Spinal cord (tissue), 10 donors: Measurements from ENCODE around the gene WBP1. TPM values are rescaled to one million over a fixed set of nuclear protein-coding genes. Genes with fewer than 3 reads are reported as not detected.
"Not testable (repeated sequence)": the region's sequence is repeated elsewhere in the genome, so short reads cannot be mapped to it uniquely, and the experiment has no call there.

Source experiments
- DNase-seq, 6 donors: peaks; one replicate each; pipeline versions ENCODE4 v3.0.0 to v3.0.0-alpha.2; 2013 to 2015; ENCODE audit warnings: low spot score in 6 of 6, low read depth in 4 of 6
- H3K27ac ChIP-seq: one replicate; pipeline ENCODE4 v1.5.1; 2013; ENCODE audit warnings: low read depth, low read length, control low read depth
- H3K27me3 ChIP-seq: one replicate; pipeline ENCODE4 v1.6.1; 2013; ENCODE audit warnings: low read length; ENCODE audit not compliant: control insufficient read depth, insufficient read depth
- H3K36me3 ChIP-seq: one replicate; pipeline ENCODE4 v1.6.1; 2013; ENCODE audit warnings: low read length; ENCODE audit not compliant: control insufficient read depth, insufficient read depth
- H3K4me1 ChIP-seq: one replicate; pipeline ENCODE4 v1.6.1; 2013; ENCODE audit warnings: low read length; ENCODE audit not compliant: control insufficient read depth, insufficient read depth
- H3K4me3 ChIP-seq: one replicate; pipeline ENCODE4 v1.5.1; 2013; ENCODE audit warnings: low read depth, low read length, control low read depth
- H3K9me3 ChIP-seq: one replicate; pipeline ENCODE4 v1.6.1; 2013; ENCODE audit warnings: low read length; ENCODE audit not compliant: control insufficient read depth, insufficient read depth
- WGBS: methylation state at CpG from one replicate; pipeline ENCODE4 v1.1.5; 2013; ENCODE audit warnings: missing lambda C conversion rate; ENCODE audit not compliant: insufficient coverage; 5-methylcytosine and 5-hydroxymethylcytosine counted together
- polyA plus RNA-seq, 2 donors: library from polyadenylated mRNA; unstranded; fragments of 120-200 nt; gene quantifications; one replicate each; pipeline ENCODE4 v1.2.1, GENCODE V29; 2013; ENCODE audit not compliant: insufficient read length in 2 of 2
- total RNA-seq, 2 donors: library from RNA; depleted of rRNA in 1 of 2; stranded (reverse); fragments of 120-200 nt in 1 of 2; fragments of >200 nt in 1 of 2; gene quantifications; one replicate each; pipeline versions ENCODE4 v1.2.3 to v1.2.4, GENCODE V29; 2013 to 2014
- donor health status: healthy.

Gene WBP1
- total and polyA plus RNA-seq, 4 donors, result 25.8 to 140 (median 98.2) TPM

DNA sequence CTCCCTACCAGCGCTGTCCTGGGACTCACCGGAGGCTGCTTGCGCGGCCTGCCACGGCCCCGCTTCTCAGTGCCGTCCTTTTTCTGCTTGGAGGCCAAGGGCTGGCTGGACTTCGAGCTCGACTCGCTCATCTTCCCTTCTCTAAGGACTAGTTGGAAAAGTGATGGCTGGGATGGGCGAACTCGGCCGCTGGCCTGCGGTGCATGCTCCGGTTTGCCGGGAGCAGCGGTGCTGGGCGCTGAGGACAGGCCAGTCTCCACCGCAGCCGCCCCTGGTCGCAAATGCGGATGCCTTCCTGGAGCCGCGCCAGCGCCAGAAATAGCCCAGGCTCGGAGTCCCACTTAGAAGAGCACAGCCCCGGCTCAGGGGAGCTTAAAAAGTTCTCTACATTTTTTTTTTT lies 39.9 kb upstream of the WBP1 start:
- Histone ChIP-seq H3K27me3 (peaks cover 3% of the 10 kb centered on the region), H3K36me3 (peaks cover 12% of the 10 kb centered on the region), H3K4me3 (no peak overlapping the region), H3K4me1 (peaks cover 51% of the 10 kb centered on the region), H3K9me3 (no peaks in the 10 kb centered on the region), H3K27ac (no peak overlapping the region)
- WGBS, result 84% methylated on average over 17 of the region's 27 CpGs
- no peak for DNase-seq

DNA sequence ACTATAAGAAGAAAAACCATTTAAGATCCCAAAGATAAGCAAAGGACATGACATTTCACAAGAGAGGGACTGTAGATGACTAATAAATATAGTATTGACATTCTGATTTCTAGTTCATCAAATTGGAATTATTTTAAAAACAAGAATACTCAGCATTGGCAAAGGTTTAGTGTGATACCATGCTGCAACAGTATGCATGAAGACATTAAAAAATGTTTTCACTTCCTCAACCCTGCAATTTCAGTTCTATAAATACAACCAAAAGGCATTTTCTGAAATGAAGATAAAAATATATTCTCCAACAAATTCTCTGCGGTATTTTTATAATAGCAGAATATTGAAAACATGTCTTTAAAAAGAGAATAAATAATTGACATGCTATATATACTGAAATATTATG lies 38.9 kb upstream of the WBP1 start:
- Histone ChIP-seq H3K4me1 (peaks cover 45% of the 10 kb centered on the region), H3K27ac (no peak overlapping the region), H3K36me3 (peaks cover 11% of the 10 kb centered on the region), H3K9me3 (no peaks in the 10 kb centered on the region), H3K4me3 (no peak overlapping the region), H3K27me3 (peaks cover 3% of the 10 kb centered on the region)
- DNase-seq, result no peak
- no CpG with 5 or more reads among the region's 1 CpG for WGBS

DNA sequence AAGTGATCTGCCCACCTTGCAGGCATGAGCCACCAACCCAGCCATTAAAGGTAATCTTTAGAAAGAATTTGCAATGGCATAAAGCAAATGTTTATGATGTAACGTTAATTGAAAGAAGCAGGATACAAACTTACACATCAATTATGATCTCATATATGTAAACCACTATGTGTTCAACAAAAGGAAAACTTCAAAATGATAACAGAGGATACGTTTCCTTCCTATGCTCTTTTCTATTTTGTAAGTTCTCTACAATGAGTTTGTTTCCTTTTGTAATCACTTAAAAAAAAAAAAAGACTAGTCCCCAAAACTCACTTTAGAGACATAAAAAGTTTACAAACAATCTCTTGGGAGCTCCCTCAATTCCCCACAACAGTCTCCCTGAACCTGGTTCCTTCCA lies 38.2 kb upstream of the WBP1 start:
- Histone ChIP-seq H3K27me3 (peaks cover 3% of the 10 kb centered on the region), H3K36me3 (peaks cover 12% of the 10 kb centered on the region), H3K4me1 (peaks cover 38% of the 10 kb centered on the region), H3K4me3 (no peak overlapping the region), H3K27ac (no peak overlapping the region), H3K9me3 (no peaks in the 10 kb centered on the region)
- DNase-seq, result no peak
- no CpG with 5 or more reads among the region's 2 CpGs for WGBS

DNA sequence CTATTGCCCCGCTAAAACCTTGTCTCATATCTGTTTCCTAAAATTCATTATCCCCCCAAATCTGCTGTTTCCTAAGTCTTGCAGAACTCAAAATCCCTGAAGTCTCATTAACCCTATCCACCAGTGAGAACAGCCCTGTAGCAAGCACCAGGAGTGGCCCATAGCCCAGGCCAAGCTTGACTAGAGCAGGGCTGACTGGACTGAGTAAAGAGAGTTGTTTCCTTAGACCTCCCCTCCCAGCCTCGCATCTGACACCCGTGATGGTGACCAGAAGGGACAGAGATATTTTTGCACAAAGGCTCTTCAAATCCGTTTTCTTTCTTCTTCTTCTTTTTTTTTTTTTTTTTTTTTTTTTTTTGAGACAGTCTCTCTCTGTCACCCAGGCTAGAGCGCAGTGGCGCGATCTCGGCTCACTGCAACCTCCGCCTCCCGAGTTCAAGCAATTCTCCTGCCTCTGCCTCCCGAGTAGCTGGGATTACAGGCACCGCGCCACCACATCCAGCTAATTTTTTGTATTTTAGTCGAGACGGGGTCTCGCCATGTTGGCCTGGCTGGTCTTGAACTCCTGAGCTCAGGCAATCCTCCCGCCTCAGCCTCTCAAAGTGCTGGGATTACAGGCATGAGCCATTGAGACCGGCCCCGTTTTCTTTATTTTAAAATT lies 37.7 kb upstream of the WBP1 start:
- WGBS, result 84% methylated on average over 14 of the region's 19 CpGs

DNA sequence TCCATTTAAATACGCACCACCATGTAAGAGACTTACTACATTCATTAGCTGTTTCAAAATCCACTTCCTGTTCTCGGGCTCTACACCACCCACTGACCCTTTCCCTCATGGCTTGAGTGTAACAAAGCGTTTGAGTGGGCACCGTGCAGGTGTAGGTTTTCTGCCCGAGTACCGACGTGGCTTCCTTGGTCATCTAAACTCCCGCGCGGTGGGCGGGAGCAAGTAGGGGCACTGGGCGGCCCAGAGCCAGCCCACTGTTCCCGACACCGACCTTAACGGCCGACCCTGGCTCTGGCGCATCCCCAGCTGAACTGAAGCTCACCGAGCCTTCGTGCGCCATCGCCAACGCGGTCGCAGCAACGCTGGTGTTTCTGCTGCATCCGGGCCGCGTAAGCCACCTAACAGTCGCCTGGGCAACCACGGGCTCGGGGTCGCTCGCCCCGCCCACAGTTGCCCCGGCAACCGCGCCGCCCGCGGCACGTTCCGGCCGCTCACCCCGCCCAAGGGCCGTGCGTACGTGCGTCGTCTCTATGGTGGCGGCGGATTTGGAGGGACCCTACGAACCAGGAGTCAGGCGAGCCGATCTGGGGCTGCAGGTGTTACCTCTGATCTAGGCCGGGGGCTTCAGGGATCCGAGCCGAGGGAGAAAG lies 36.9 kb upstream of the WBP1 start, which contains the start of the genes C2orf81 and WDR54:
C2orf81 (minus strand) TSS at position 399 of the 650 bp plus-strand sequence; CDS start at position 340, 59 bp downstream.
WDR54 (plus strand) TSS at position 510 of the 650 bp plus-strand sequence. CDS start 424 bp downstream, outside the sequence.
- peak; percentile 80 to 97 (median 84) for DNase-seq
- Histone ChIP-seq H3K4me3 (peak within 1 kb of the TSS; percentile 86), H3K27ac (peak within 1 kb of the TSS; percentile 67), H3K36me3 (peaks cover 22% of the 10 kb centered on the region), H3K27me3 (no peaks in the 10 kb centered on the region), H3K4me1 (peaks cover 25% of the 10 kb centered on the region), H3K9me3 (no peaks in the 10 kb centered on the region)
- WGBS, result under 1% methylated on average over 56 of the region's 57 CpGs

More for the DNA sequence above, 37.7 kb upstream of the WBP1 start:
- Histone ChIP-seq H3K36me3 (peaks cover 18% of the 10 kb centered on the region), H3K4me3 (peak overlapping the region; percentile 86), H3K4me1 (peaks cover 33% of the 10 kb centered on the region)
- H3K27ac ChIP-seq, DNase-seq, H3K9me3 ChIP-seq, H3K27me3 ChIP-seq: not testable (repeated sequence)

DNA sequence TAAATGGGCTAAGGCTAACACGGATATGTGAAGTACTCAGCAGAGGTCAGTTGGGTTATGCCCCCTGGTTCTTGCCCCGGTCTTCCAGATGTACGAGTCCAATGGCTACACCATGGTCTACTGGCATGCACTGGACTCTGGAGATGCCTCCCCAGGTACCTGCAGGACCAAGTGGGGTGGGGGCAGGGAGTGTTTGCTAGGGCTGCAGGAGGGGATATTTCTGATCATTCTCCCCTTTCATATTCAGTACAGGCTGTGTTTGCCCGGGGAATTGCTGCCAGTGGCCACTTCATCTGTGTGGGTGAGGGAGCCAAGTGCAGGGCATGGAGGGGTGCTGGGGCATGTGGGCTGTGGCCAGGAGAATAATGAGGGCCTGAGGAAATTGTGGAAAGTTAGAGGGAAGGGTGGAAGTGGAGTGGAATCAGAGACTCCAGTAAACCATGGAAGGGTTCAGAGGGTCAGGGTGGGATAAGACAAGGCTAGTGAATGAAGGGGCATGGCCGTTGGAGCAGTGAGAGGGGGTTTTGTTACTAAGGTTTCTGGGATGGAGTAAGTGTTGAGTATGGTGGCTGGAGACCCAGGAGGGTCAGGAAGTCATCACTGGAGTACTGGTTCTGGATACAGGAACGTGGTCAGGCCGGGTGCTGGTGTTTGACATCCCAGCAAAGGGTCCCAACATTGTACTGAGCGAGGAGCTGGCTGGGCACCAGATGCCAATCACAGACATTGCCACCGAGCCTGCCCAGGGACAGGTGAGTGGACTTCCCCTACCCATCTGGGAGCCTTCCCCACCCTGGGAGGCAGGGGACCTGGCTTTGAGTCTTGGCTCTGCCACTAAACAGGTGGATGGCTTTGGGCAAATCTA lies 34.8 kb upstream of the WBP1 start:
- H3K4me3 ChIP-seq, result no peak overlapping the region
- no peaks in the 10 kb centered on the region for H3K27me3 ChIP-seq
- H3K9me3 ChIP-seq, result no peaks in the 10 kb centered on the region
- DNase-seq, result no peak
- no peak overlapping the region for H3K27ac ChIP-seq
- H3K36me3 ChIP-seq, result peaks cover 33% of the 10 kb centered on the region
- H3K4me1 ChIP-seq, result peaks cover 22% of the 10 kb centered on the region
- WGBS, result 95% methylated on average over 9 of the region's 9 CpGs

DNA sequence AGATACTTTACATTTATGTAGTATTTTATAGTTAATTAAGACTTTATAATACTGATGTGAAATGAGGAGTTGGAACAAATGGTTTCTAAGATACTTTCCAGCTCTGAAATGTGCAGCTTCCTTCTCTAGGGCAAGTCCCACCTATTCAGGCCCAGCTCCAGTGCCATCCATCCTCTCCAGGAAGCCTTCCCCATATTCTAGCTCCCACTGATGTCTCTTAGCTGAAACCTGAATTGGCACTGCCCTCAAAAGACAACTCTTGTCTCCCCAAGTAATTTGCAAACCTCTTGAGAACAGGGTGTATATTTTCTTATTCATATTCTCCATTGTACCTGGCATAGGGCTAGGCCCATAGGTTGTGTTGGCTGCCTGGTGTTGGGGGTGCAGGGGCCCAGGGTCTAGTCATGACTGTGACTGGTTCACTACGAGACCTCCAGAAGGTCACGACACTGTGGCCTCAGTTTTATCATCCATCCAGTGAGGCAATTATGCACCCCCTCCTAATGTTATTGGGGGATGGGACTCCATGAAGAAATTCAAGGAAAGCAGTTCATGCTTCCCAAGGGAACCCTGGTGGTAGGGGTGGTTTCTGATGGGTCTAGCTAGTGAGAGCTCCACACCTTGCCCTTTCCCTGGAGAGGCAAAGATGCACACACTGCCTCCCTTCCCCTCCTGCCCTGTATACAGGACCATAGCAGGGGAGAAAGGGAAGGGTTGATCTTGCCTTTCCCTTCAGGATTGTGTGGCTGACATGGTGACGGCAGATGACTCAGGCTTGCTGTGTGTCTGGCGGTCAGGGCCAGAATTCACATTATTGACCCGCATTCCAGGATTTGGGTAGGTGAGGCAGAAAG lies 33.9 kb upstream of the WBP1 start:
- 87% methylated on average over 3 of the region's 5 CpGs for WGBS
- peaks cover 40% of the 10 kb centered on the region for H3K36me3 ChIP-seq
- no peak overlapping the region for H3K27ac ChIP-seq
- no peak for DNase-seq
- no peak overlapping the region for H3K4me3 ChIP-seq
- no peaks in the 10 kb centered on the region for H3K9me3 ChIP-seq
- no peaks in the 10 kb centered on the region for H3K27me3 ChIP-seq
- peaks cover 22% of the 10 kb centered on the region for H3K4me1 ChIP-seq

DNA sequence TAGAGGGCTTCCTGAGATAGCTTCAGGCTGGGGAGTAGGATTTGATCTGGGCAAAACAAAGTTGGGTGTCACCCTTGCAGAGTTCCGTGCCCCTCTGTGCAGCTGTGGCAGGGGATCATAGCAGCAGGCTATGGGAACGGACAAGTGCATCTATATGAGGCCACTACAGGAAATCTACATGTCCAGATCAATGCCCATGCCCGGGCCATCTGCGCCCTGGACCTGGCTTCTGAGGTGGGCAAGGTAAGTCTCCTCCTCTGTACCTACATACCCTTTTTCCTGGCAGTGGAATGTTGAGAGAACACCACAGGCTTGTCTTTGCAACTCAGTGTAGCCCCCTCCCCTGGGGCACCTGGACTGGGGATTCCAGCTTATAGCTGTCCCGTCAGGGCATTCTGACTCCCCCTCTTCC lies 33.2 kb upstream of the WBP1 start:
- peaks cover 46% of the 10 kb centered on the region for H3K36me3 ChIP-seq
- H3K27ac ChIP-seq, result no peak overlapping the region
- peaks cover 22% of the 10 kb centered on the region for H3K4me1 ChIP-seq
- no peak overlapping the region for H3K4me3 ChIP-seq
- WGBS, result 83% methylated on average over 4 of the region's 5 CpGs
- H3K27me3 ChIP-seq, result no peaks in the 10 kb centered on the region
- DNase-seq, result no peak
- no peaks in the 10 kb centered on the region for H3K9me3 ChIP-seq

DNA sequence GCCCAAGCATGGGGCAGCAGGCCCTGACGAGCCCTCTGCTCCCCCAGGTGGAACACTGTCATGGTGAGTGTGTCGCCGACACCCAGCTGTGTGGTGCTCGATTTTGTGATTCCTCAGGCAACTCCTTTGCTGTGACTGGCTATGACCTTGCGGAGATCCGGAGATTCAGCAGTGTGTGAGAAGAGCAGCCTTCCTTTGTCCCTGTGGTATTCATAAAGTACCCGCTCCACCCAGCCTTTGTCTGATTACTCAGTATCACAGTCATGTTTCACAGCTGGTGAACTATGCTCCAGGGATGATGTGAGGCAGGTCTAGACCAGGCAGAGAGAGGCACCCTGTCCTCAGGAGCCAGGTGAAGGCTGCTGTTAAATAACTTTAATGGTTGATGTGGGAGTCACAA lies 32.7 kb upstream of the WBP1 start:
- H3K27me3 ChIP-seq, result no peaks in the 10 kb centered on the region
- H3K36me3 ChIP-seq, result peaks cover 51% of the 10 kb centered on the region
- no peaks in the 10 kb centered on the region for H3K9me3 ChIP-seq
- peaks cover 22% of the 10 kb centered on the region for H3K4me1 ChIP-seq
- no peak overlapping the region for H3K4me3 ChIP-seq
- no peak overlapping the region for H3K27ac ChIP-seq
- DNase-seq, result no peak
- 82% methylated on average over 6 of the region's 7 CpGs for WGBS
